ENCODE results near the gene RPL29. TPM values are rescaled to one million over a fixed set of nuclear protein-coding genes. Genes with fewer than 3 reads are reported as not detected.
"Not testable (repeated sequence)": the region's sequence is repeated elsewhere in the genome, so short reads cannot be mapped to it uniquely, and the experiment has no call there.

Gene RPL29
- total RNA-seq, 1 donor from 2014 or later: 1,678 TPM

DNA sequence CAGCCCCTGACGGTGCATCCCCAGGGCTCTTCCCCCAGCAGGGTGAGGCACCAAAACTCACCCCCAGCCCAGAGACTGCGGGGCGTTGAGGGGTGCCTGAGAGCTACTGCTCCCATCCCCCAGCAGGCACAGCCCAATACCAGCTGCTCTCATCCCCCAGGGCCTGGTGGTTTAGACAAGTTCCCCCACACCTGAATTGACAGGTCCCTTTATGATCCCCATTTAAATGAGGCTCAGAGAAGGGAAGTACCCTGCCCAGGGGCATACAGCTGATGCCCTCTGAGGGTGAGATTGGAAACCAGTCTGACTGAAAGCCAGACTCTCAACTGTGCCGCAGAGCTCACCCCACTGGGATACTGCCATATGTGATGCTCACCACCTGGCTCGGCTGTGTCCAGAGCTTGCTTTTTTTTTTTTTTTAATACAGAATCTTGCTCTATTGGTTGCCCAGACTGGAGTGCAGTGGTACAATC, 40.6 kb upstream of the RPL29 start:
- Histone ChIP-seq H3K4me1 (peaks cover 39% of the 10 kb centered on the region), H3K36me3 (no peaks in the 10 kb centered on the region), H3K27me3 (no peaks in the 10 kb centered on the region), H3K9me3 (no peaks in the 10 kb centered on the region), H3K4me3 (no peak overlapping the region), H3K27ac (no peak overlapping the region)
- no peak for DNase-seq (ENCODE audit: extremely low spot score in 2 of 2)
- TF ChIP-seq CTCF (IDR thresholded peaks at IDR 0.05) (no peak), POLR2A (IDR thresholded peaks at IDR 0.05) (no peak), POLR2AphosphoS5 (IDR thresholded peaks at IDR 0.05; ENCODE audit: insufficient read depth in 1 of 2, low read depth in 1 of 2) (no peak)
- intact Hi-C loops (cut with DNase I): no loop called here

DNA sequence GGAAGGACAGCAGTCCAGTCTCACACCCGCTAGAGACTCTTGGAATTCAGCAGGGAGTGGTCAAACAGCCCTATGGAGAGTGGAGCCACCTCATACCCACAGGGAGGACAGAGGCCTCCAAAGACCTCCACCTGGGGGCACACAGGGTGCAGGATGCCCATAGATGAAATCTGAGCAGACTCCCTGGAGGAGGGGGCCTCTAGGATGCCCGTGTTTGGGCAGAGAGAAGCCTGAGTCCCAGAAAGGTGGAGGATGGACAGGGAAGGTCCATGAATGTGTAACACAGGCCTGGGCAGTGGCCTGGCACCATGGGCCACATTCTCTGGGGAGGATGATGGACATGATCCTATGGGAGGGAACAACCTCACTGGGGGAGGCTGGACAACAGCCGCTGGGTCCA, 39.0 kb upstream of the RPL29 start:
- peaks cover 23% of the 10 kb centered on the region for H3K4me1 ChIP-seq
- TF ChIP-seq CTCF (IDR thresholded peaks at IDR 0.05) (no peak), POLR2AphosphoS5 (IDR thresholded peaks at IDR 0.05; ENCODE audit: insufficient read depth in 1 of 2, low read depth in 1 of 2) (no peak), POLR2A (IDR thresholded peaks at IDR 0.05) (no peak)
- no peaks in the 10 kb centered on the region for H3K27me3 ChIP-seq
- H3K9me3 ChIP-seq: no peaks in the 10 kb centered on the region
- H3K4me3 ChIP-seq: no peak overlapping the region
- H3K27ac ChIP-seq: no peak overlapping the region
- no peaks in the 10 kb centered on the region for H3K36me3 ChIP-seq
- intact Hi-C loops (cut with DNase I): no loop called here
- no peak for DNase-seq (ENCODE audit: extremely low spot score in 2 of 2)

GRCh38 chr3:52034212-52034611, 38.5 kb upstream of the RPL29 start:
- no peaks in the 10 kb centered on the region for H3K9me3 ChIP-seq
- H3K4me1 ChIP-seq: peaks cover 19% of the 10 kb centered on the region
- no peaks in the 10 kb centered on the region for H3K27me3 ChIP-seq
- no peak for TF ChIP-seq CTCF (IDR thresholded peaks at IDR 0.05)
- no peak for TF ChIP-seq POLR2A (IDR thresholded peaks at IDR 0.05)
- no peak for TF ChIP-seq POLR2AphosphoS5 (IDR thresholded peaks at IDR 0.05; ENCODE audit: insufficient read depth in 1 of 2, low read depth in 1 of 2)
- H3K4me3 ChIP-seq: no peak overlapping the region
- H3K36me3 ChIP-seq: no peaks in the 10 kb centered on the region
- no peak overlapping the region for H3K27ac ChIP-seq
- intact Hi-C loops (cut with DNase I): no loop called here
- DNase-seq (ENCODE audit: extremely low spot score in 2 of 2): no peak

GRCh38 chr3:52033748-52034147, 38.1 kb upstream of the RPL29 start:
- not testable (repeated sequence) for H3K9me3 ChIP-seq
- H3K4me1 ChIP-seq: peaks cover 18% of the 10 kb centered on the region

GRCh38 chr3:52032702-52033408, 37.2 kb upstream of the RPL29 start:
- H3K36me3 ChIP-seq: no peaks in the 10 kb centered on the region
- intact Hi-C loops (cut with DNase I): no loop called here
- no peak overlapping the region for H3K27ac ChIP-seq
- peaks cover 14% of the 10 kb centered on the region for H3K4me1 ChIP-seq
- no peak overlapping the region for H3K4me3 ChIP-seq
- H3K27me3 ChIP-seq: no peaks in the 10 kb centered on the region
- H3K9me3 ChIP-seq: no peaks in the 10 kb centered on the region
- TF ChIP-seq POLR2A (IDR thresholded peaks at IDR 0.05) (no peak), POLR2AphosphoS5 (IDR thresholded peaks at IDR 0.05; ENCODE audit: insufficient read depth in 1 of 2, low read depth in 1 of 2) (no peak)
- no peak for DNase-seq (ENCODE audit: extremely low spot score in 2 of 2)

More at GRCh38 chr3:52033748-52034147, 38.1 kb upstream of the RPL29 start:
- DNase-seq (ENCODE audit: extremely low spot score in 2 of 2); H3K36me3 ChIP-seq; H3K27me3 ChIP-seq; H3K27ac ChIP-seq; intact Hi-C loops (cut with DNase I); H3K4me3 ChIP-seq: not testable (repeated sequence)

DNA sequence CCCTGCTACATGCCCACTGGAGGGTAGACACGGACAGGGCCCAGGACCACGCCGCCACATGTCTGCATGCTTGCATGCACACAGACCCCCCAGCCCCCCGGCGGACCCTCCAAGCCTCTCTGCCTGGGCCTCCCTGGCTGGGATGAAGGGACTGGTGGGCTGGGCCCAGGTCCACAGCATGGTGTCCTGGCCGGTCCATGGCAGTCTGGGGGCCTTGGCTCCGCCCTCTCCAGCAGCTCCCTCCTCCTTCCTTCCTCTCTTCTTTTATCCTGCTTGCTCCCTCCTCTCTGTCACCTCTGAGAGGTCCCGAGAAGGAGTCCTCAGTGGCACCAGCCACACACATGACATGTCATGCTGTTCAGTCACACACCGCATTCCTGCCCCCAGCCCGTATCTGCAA, 36.2 kb upstream of the RPL29 start:
- Histone ChIP-seq H3K27me3 (no peaks in the 10 kb centered on the region), H3K4me3 (no peak overlapping the region), H3K9me3 (no peaks in the 10 kb centered on the region), H3K27ac (no peak overlapping the region), H3K4me1 (peaks cover 13% of the 10 kb centered on the region), H3K36me3 (no peaks in the 10 kb centered on the region)
- intact Hi-C loops (cut with DNase I): no loop called here
- DNase-seq (ENCODE audit: extremely low spot score in 2 of 2): no peak
- TF ChIP-seq POLR2AphosphoS5 (IDR thresholded peaks at IDR 0.05; ENCODE audit: insufficient read depth in 1 of 2, low read depth in 1 of 2) (no peak), POLR2A (IDR thresholded peaks at IDR 0.05) (no peak), CTCF (IDR thresholded peaks at IDR 0.05) (no peak)
